HepG2 (cell line): ENCODE measurements around the gene HCFC1R1. TPM values are rescaled to one million over a fixed set of nuclear protein-coding genes. Genes with fewer than 3 reads are reported as not detected.

Experiments used
- ATF7 ChIP-seq, 2 experiments: fragments of 450-650 bp in 1 of 2; sonication (generic) in 1 of 2; formaldehyde crosslinking in 1 of 2; IDR thresholded peaks; 2 replicates each; pipeline versions ENCODE4 v1.4.0 to v1.6.1; 2016 to 2020; ENCODE audit warnings: antibody characterized with exemption in 1 of 2, mild to moderate bottlenecking in 1 of 2, missing genetic modification reagents in 1 of 2
- CBFB ChIP-seq: sonication (generic); formaldehyde crosslinking; IDR thresholded peaks from 2 replicates; pipeline ENCODE4 v1.4.0; 2020; ENCODE audit warnings: missing genetic modification reagents
- FIP1L1 ChIP-seq: fragments of 200-400 bp; formaldehyde crosslinking; IDR thresholded peaks from 2 replicates; pipeline ENCODE4 v1.6.1; 2018; ENCODE audit warnings: low read depth, mild to moderate bottlenecking, low read length, moderate library complexity, borderline replicate concordance; ENCODE audit not compliant: insufficient read depth
- FOXC1 ChIP-seq: sonication (generic); formaldehyde crosslinking; IDR thresholded peaks from 2 replicates; pipeline ENCODE4 v1.8.0; 2022; ENCODE audit warnings: mild to moderate bottlenecking, missing genetic modification reagents, borderline replicate concordance
- FOXK2 ChIP-seq: fragments of 450-650 bp; IDR thresholded peaks from 2 replicates; pipeline ENCODE4 v1.6.1; 2016
- FUBP1 ChIP-seq: sonication (generic); formaldehyde crosslinking; IDR thresholded peaks from 2 replicates; pipeline ENCODE4 v1.5.1; 2020; ENCODE audit warnings: missing genetic modification reagents, mild to moderate bottlenecking, borderline replicate concordance
- KDM1A ChIP-seq: IDR thresholded peaks from 2 replicates; pipeline ENCODE4 v1.6.1; 2016; ENCODE audit warnings: missing compliant biosample characterization
- KLF12 ChIP-seq: sonication (generic); formaldehyde crosslinking; IDR thresholded peaks from 2 replicates; pipeline ENCODE4 v1.4.0; 2020; ENCODE audit warnings: missing genetic modification reagents, borderline replicate concordance
- MED8 ChIP-seq: sonication (generic); formaldehyde crosslinking; IDR thresholded peaks from 2 replicates; pipeline ENCODE4 v1.8.1; 2023; ENCODE audit warnings: mild to moderate bottlenecking, missing genetic modification reagents; ENCODE audit not compliant: insufficient replicate concordance
- POLR2A ChIP-seq, 2 experiments: IDR thresholded peaks; 2 replicates each; pipeline ENCODE4 v1.6.1; 2011; ENCODE audit warnings: low read depth in 2 of 2, low read length in 2 of 2, mild to moderate bottlenecking in 1 of 2, moderate library complexity in 1 of 2; ENCODE audit not compliant: insufficient read depth in 1 of 2
- RBFOX2 ChIP-seq: fragments of 200-400 bp; formaldehyde crosslinking; IDR thresholded peaks from 2 replicates; pipeline ENCODE4 v1.6.1; 2017; ENCODE audit warnings: low read depth, mild to moderate bottlenecking, low read length
- SOX13 ChIP-seq, 3 experiments: fragments of 450-650 bp in 1 of 3; sonication (generic) in 1 of 3; formaldehyde crosslinking in 1 of 3; IDR thresholded peaks in 2 of 3; conservative IDR thresholded peaks in 1 of 3; 2 replicates each; pipeline versions ENCODE4 v1.5.0 to v1.6.1; 2016 to 2020; ENCODE audit warnings: antibody characterized with exemption in 1 of 3, mild to moderate bottlenecking in 1 of 3, missing compliant biosample characterization in 1 of 3, missing genetic modification reagents in 1 of 3, moderate library complexity in 1 of 3
- TEAD3 ChIP-seq: optimal IDR thresholded peaks from 2 replicates; pipeline ENCODE3; 2016; ENCODE audit warnings: borderline replicate concordance
- ZNF367 ChIP-seq: sonication (generic); formaldehyde crosslinking; IDR thresholded peaks from 2 replicates; pipeline ENCODE4 v1.4.0; 2020; ENCODE audit warnings: missing genetic modification reagents, borderline replicate concordance
- ZNF580 ChIP-seq: IDR thresholded peaks from 2 replicates; pipeline ENCODE4 v1.6.1; 2016; ENCODE audit warnings: low read depth, borderline replicate concordance
- ZNF776 ChIP-seq: sonication (generic); formaldehyde crosslinking; IDR thresholded peaks from 2 replicates; pipeline ENCODE4 v1.4.0; 2020; ENCODE audit warnings: mild to moderate bottlenecking, missing genetic modification reagents
- polyA plus RNA-seq, 8 experiments: library from polyadenylated mRNA; depleted of rRNA in 3 of 8; stranded (reverse) in 7 of 8; unstranded in 1 of 8; fragments of >200 nt; fragmentation: Illumina TruSeq in 4 of 8; extraction: Trizol in 4 of 8; gene quantifications; 2 replicates each; pipeline versions ENCODE4 v1.2.1 to v1.2.3, GENCODE V29; 2011 to 2016; ENCODE audit warnings: low read depth in 4 of 8, missing spikeins in 1 of 8, mixed read lengths in 1 of 8; ENCODE audit not compliant: insufficient read depth in 1 of 8
- total RNA-seq, 5 experiments: library from RNA; depleted of rRNA; stranded (reverse); fragments of >200 nt; fragmentation: Illumina TruSeq; extraction: Trizol; gene quantifications; 2 replicates each; pipeline ENCODE4 v1.2.3, GENCODE V29; 2016; ENCODE audit warnings: low read depth in 1 of 5
- TF ChIP-seq, protein P1 (sequence below): fragments of 450-650 bp; IDR thresholded peaks from 2 replicates; pipeline ENCODE4 v1.6.1; 2016
- TF ChIP-seq, protein P2 (sequence below): sonication (generic); formaldehyde crosslinking; IDR thresholded peaks from 2 replicates; pipeline ENCODE4 v1.4.0; 2020; ENCODE audit warnings: missing genetic modification reagents, borderline replicate concordance

HCFC1R1 gene
- total and polyA plus RNA-seq, 2 of the 13 experiments (the other 11 are each of a cell fraction or from before 2014, with no cell fraction given): 13.8 to 16.1 TPM

- TF ChIP-seq RBFOX2 (0 out of 2 replicates have a peak, but pooled peaks have one; percentile 56), POLR2A (IDR thresholded peaks at IDR 0.05; ENCODE audit: insufficient read depth in 1 of 2, low read depth in 2 of 2, low read length in 2 of 2) (no peak), CBFB (CRISPR knock-in tag) (peak; percentile 33; the same call in 1 of the 2 replicates), MED8 (CRISPR knock-in tag) (peak; percentile 56), ZNF580 (CRISPR knock-in tag) (peak; percentile 21; the same call in 1 of the 2 replicates), FOXK2 (no peak), FOXC1 (CRISPR knock-in tag) (no peak), KDM1A (CRISPR knock-in tag) (no peak), KLF12 (CRISPR knock-in tag) (no peak), ZNF776 (CRISPR knock-in tag) (peak; percentile 26; the same call in 1 of the 2 replicates), FUBP1 (no peak), FIP1L1 (no peak), SOX13 (IDR thresholded peaks at IDR 0.05) (no peak), SOX13 (CRISPR knock-in tag; conservative IDR thresholded peaks at IDR 0.05 in 1 of 2, IDR thresholded peaks at IDR 0.05 in 1 of 2) (0 out of 4 replicates have a peak, but pooled peaks of 1 of the 2 experiments have one; percentile 7), ZNF367 (no peak), TEAD3 (CRISPR knock-in tag) (peak; percentile 47), ATF7 (IDR thresholded peaks at IDR 0.05) (peak; percentile 92), ATF7 (CRISPR knock-in tag; IDR thresholded peaks at IDR 0.05) (peak; percentile 72; the same call in 1 of the 2 replicates)
- TF ChIP-seq, protein P1, sequence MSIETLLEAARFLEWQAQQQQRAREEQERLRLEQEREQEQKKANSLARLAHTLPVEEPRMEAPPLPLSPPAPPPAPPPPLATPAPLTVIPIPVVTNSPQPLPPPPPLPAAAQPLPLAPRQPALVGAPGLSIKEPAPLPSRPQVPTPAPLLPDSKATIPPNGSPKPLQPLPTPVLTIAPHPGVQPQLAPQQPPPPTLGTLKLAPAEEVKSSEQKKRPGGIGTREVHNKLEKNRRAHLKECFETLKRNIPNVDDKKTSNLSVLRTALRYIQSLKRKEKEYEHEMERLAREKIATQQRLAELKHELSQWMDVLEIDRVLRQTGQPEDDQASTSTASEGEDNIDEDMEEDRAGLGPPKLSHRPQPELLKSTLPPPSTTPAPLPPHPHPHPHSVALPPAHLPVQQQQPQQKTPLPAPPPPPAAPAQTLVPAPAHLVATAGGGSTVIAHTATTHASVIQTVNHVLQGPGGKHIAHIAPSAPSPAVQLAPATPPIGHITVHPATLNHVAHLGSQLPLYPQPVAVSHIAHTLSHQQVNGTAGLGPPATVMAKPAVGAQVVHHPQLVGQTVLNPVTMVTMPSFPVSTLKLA: no peak
- TF ChIP-seq, protein P2, sequence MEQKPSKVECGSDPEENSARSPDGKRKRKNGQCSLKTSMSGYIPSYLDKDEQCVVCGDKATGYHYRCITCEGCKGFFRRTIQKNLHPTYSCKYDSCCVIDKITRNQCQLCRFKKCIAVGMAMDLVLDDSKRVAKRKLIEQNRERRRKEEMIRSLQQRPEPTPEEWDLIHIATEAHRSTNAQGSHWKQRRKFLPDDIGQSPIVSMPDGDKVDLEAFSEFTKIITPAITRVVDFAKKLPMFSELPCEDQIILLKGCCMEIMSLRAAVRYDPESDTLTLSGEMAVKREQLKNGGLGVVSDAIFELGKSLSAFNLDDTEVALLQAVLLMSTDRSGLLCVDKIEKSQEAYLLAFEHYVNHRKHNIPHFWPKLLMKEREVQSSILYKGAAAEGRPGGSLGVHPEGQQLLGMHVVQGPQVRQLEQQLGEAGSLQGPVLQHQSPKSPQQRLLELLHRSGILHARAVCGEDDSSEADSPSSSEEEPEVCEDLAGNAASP (CRISPR knock-in tag): no peak
Measured at GRCh38 chr16:3017794-3018506, 5.8 kb downstream of the HCFC1R1 start, which contains the start of gene CLDN6 (continued).
